ENCODE data around the gene RBX1.

GRCh38 chr22:41015003-41015402, 63.8 kb downstream of the RBX1 start:
- TF ChIP-seq CTCF (conservative IDR thresholded peaks at IDR 0.05; ENCODE audit: low read length) (no peak), EZH2phosphoT487 (IDR thresholded peaks at IDR 0.05; ENCODE audit: borderline replicate concordance) (no peak)
